A549 (cell line): ENCODE measurements around the gene AAK1.

Experiments used
- BHLHE40 ChIP-seq: IDR thresholded peaks from 2 replicates; pipeline ENCODE4 v1.6.1; 2012; ENCODE audit warnings: low read depth, low read length, inconsistent platforms
- CBX2 ChIP-seq: fragments of 200-600 bp; sonication (generic); IDR thresholded peaks from 2 replicates; pipeline ENCODE4 v1.6.1; 2016; ENCODE audit warnings: low read depth, mild to moderate bottlenecking, borderline replicate concordance
- CHD2 ChIP-seq: fragments of 150-350 bp; IDR thresholded peaks from 2 replicates; pipeline ENCODE4 v1.6.1; 2014; ENCODE audit warnings: low read length; ENCODE audit not compliant: partially characterized antibody
- CTCF ChIP-seq: fragments of >200 bp; sonication (Bioruptor Twin); formaldehyde crosslinking; IDR thresholded peaks from 3 replicates; pipeline ENCODE4 v1.5.1; 2016
- EHMT2 ChIP-seq: fragments of 200-600 bp; sonication (generic); IDR thresholded peaks from 2 replicates; pipeline ENCODE4 v1.6.1; 2016; ENCODE audit warnings: antibody characterized with exemption, low read depth, mild to moderate bottlenecking, moderate library complexity
- JUN ChIP-seq, 2 experiments: fragments of >200 bp; sonication (Bioruptor Twin); formaldehyde crosslinking; IDR thresholded peaks; 2 replicates in 1 of 2; 3 replicates in 1 of 2; pipeline ENCODE4 v1.6.1; 2016 to 2017
- MYC ChIP-seq: IDR thresholded peaks from 2 replicates; pipeline ENCODE4 v1.6.1; 2012; ENCODE audit warnings: mild to moderate bottlenecking, inconsistent platforms, low read length, improper control_type of control experiment, borderline replicate concordance
- POLR2A ChIP-seq: IDR thresholded peaks from 2 replicates; pipeline ENCODE4 v1.6.1; 2012; ENCODE audit warnings: mild to moderate bottlenecking, low read length
- RFX5 ChIP-seq: fragments of 450-650 bp; IDR thresholded peaks from 2 replicates; pipeline ENCODE4 v1.7.1; 2014; ENCODE audit warnings: antibody characterized with exemption, mild to moderate bottlenecking, moderate library complexity
- TF ChIP-seq, protein P1 (sequence below): fragments of >200 bp; sonication (Bioruptor Twin); formaldehyde crosslinking; IDR thresholded peaks from 3 replicates; pipeline ENCODE4 v1.6.1; 2016

DNA sequence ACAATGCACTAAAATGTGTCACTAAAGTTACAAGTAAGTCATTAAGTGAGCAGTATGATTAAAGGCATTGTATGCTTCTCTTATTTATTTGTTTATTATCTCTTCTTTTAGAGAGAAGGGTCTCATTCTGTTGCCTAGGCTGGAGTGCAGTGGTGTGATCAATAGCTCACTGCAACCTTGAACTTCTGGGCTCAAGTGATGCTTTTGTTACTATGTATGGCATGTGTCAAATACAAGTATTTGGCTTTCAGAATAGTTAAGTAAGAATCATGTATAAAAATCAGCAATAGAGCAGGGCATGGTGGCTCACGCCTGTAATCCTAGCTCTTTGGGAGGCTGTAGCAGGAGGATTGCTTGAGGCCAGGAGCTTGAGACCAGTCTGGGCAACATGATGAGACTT is 15.8 kb upstream of the AAK1 start:
- no peak for TF ChIP-seq CHD2
- no peak for TF ChIP-seq POLR2A
- TF ChIP-seq EHMT2, result no peak
- TF ChIP-seq MYC, result no peak
- TF ChIP-seq CTCF, result no peak
- no peak for TF ChIP-seq JUN (IDR thresholded peaks at IDR 0.05)
- no peak for TF ChIP-seq CBX2
- TF ChIP-seq, protein P1, sequence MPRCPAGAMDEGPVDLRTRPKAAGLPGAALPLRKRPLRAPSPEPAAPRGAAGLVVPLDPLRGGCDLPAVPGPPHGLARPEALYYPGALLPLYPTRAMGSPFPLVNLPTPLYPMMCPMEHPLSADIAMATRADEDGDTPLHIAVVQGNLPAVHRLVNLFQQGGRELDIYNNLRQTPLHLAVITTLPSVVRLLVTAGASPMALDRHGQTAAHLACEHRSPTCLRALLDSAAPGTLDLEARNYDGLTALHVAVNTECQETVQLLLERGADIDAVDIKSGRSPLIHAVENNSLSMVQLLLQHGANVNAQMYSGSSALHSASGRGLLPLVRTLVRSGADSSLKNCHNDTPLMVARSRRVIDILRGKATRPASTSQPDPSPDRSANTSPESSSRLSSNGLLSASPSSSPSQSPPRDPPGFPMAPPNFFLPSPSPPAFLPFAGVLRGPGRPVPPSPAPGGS, result no peak
- TF ChIP-seq BHLHE40, result no peak
- TF ChIP-seq RFX5, result no peak
